Activated effector memory CD4-positive, alpha-beta T cell treated with Interleukin-2 at 50 U/mL for 16 hours (primary cell): ENCODE measurements around the gene SNF8.
A peak's percentile ranks its signal among the peaks of the same experiment; 100 is the strongest.

Source experiments
- DNase-seq: peaks from one replicate; pipeline ENCODE4 v3.0.0-alpha.2; 2020

The SNF8 gene

DNA sequence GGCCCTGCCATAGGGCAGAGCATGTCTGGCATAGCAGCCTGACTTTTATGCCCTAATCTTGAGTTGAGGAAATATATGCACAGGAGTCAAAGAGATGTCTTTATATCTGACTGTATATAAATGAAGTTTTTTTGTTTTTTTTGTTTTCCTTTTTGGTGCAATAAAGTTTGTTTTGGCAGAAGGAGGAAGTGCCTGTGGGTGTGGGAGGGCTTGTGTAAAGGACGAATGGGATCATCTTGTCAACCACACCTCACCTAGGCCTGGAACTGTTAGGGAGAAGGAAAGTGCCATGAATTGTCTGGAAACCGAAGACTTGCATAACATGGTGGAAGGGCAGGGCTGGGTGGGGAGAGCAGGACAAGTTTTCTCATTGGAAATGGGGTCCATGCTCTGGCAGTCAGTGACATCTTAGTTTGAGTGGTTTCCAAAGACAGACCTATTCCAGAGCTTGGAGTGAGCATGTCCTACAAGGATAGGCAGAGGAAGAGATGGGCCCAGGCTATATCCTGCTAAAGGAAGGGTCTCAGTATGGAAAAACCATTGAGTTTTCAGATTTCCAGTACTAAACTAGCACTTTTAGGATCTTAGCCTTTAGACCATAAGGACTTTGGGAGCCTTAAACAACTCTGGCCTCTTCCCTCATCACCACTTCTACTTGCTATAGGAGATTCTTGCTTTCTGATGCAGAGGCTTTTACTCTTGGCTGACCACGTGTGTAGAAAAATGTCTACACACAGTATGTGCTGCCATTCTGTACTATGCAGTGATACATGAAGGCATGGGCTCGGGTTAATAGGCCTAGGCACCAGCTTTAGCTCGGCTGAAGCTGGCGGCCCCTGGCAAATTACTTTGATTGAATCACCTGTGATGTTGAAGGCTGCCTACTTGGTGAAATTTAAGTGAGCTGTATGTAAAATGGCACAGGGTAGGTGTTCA, 15.5 kb downstream of the SNF8 start:
- DNase-seq: no peak

DNA sequence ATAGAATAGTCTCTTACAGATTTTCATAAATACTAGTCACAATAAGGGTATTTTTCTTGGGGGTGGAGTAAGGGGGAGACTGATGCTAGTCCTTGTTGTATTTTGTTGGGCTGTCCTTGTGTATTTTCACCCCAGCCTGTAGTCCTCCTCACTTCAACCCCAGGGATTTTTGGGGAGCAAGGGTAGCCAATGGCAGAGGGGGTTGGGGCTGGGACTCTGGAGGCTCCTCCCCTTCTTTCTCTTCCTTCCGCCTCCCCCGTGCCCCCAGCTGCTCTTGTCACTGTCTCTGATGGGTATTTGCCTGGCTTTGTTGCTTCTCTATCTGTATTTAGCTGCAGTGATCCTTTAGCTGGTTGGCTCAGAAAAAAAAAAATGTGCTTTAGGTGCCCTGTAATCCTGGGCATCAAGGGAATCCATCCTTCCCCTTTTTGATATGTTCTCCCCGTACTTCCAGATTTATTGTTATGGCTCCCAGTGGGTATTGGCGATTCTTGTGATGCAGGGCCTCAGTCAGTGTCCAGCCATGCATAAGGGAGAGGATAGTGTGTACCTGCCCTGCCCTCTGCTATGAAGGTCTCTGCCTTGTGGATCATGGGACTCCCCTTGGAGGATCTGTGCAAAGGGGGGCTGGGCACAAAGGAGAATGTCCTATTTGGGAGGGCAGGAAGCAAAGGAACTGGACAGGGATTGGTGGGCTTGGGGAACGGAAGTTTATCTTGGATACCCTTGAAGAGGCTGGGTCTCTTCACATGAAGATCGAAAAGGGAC, 16.5 kb downstream of the SNF8 start:
- no peak for DNase-seq

DNA sequence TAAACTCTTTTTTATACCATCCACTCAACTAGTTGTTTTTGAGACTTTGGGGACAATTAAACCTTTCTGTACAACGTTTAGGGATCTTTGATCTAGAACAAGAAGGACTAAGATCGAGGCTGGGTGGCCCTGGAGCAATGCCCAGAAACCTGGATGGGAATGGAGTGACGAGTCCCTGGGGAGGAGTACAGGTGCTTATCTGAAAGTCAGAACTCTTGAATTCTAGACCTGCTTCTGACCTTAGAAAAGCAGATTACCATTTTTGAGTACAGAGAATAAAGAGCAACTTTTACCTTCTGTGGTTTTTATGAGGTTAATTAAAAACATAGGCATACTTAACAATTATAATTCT, 18.7 kb downstream of the SNF8 start:
- no peak for DNase-seq

DNA sequence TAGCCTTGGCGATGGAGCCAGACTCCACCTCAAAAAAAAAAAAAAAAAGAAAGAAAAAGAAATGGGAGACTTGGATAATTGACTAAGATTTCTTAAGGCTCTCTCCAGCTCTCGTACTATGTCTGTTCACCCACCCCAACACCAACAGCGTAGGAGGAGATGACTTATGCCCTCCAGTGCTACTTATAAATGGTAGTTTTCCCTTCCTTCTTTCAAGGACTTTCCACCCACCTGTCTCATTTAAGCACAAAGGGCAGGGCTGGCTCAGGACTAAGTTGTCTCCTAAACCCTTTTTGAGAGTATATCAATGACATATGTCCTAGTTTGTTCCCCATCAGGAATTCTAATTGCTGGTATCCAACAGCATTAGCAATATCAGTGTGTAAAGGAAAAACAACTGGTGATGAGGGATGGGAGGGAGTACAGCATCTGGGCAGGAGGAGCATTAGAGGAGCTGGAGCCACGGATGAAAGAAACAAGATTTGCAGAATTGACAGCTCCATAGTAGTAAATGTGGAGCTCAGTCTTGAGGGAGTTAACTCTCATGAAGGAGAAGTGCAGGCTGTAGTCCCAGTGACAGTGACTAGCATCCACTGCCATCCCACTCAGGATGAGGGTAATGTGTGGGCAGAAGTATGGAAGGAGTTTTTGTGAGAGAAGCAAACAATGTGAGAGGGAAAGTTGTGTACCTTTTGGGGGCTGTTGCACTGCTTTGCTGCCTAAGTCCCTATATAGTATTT, 19.2 kb downstream of the SNF8 start:
- no peak for DNase-seq

DNA sequence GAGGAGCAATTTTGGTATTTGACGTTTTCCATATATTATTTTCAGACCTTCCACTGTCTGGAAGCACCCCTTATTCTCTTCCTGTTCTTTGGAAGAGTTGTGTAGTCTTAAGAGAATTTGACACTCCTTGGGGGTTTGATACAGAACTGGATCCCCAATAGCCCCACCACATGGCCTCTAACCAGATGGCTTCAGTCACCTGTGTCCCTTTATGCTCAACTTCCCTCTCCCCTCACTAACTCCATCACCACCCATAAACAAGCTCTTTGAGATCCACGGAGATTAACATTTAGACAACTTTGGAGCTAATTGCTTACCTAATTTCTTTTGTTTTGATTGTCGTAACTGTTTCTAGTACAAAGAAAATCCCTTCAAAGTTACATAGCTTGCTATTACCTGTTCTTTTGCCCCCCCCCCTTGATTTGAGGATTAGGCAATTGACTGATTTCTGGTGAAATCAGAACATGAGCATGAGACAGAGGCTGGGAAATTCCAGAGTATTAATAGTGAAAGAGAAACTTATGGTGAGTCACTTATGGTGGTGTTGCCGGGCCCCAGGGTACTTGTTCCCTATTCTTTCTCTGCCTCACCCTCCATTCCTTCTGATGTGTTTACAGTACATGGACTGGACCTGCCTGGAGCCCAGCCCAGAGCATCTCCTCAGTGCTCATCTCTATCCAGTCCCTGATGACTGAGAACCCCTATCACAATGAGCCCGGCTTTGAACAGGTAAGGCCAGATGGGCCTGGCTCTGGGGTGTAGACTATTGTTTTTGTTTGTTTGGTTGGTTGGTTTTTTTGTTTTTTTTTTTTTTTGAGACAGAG, 29.0 kb downstream of the SNF8 start:
- DNase-seq: no peak

DNA sequence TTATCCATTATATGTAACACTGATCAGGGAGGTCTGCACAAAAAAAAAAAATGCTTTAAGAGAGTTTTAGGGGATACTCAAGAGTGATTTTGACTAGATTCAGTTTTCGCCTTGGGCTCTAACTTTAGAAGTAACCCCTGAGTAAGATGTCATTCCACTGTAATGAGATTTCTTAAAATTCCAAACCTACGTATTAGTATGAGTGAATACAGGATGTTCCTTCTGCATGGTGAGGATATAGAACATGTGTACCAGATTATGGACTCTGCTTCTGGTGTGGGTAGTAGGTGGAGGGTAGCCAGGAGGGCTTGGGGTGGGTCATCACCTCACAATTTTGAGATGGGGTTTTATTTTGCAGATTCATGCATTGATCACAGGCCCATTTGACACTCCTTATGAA, 32.2 kb downstream of the SNF8 start:
- no peak for DNase-seq

DNA sequence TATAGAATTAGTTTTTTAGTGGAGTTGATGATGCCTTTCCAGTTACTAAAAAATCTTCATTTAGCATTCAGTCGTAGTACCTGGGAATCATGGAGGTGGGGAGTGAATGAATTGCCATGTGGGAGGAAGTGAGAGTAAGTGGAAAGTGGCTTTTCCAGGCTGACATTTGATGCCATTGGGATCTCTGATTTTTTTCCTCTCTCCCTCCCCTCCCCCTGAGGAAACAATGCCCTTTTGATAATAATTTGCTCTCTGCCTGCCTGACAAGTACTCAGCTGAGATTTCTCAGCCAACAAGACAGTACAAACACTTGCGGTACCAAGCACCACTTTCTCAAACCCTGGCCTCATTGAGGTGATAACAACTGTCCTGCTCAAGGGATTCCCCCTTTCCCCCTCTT, 34.3 kb downstream of the SNF8 start:
- no peak for DNase-seq

DNA sequence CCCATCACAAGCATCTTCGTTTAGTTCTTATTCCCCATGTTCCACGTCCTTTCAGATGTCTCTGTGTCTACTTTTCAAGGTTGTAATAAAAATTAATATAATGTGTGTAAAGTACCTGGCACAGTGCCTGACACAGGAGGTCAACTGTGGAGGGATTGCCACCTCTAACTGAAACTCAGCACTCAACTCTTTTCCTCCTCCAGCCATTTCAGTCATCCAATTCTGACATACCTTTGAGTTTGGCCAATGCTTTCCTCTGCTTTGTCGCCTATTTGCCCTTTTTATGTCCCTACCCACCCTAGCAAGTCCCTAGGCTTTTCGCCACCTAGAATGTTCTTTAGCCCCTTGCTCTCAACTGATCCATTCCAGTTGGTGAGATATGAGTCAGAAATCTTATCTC, 34.9 kb downstream of the SNF8 start:
- DNase-seq: no peak

DNA sequence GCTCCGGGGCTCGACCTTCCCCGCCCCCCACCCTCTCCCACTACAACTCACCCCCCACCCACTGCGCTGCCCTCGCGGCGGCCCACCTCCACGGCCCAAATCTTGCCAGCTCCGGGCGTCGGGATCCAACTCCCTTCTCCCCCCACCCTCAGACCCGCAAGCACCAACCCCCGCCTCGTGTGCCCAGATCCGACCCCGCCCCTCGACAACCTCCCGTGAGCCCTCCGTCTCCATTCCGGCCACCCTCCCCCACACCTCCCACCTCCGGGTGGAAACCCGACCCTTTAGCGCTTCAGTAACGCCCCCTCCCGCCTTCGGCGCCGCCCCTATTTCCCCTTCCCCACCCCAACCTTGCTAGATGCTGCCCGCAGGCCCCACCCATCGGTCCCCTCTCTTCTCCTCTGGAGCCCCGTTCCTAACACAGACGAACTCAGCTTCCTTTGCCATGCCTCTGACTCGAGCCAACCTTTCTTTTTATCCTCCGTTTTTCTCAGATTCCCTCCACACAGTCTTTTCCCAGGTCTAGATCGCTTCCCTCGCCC, 35.7 kb downstream of the SNF8 start:
- peak; percentile 73 for DNase-seq

DNA sequence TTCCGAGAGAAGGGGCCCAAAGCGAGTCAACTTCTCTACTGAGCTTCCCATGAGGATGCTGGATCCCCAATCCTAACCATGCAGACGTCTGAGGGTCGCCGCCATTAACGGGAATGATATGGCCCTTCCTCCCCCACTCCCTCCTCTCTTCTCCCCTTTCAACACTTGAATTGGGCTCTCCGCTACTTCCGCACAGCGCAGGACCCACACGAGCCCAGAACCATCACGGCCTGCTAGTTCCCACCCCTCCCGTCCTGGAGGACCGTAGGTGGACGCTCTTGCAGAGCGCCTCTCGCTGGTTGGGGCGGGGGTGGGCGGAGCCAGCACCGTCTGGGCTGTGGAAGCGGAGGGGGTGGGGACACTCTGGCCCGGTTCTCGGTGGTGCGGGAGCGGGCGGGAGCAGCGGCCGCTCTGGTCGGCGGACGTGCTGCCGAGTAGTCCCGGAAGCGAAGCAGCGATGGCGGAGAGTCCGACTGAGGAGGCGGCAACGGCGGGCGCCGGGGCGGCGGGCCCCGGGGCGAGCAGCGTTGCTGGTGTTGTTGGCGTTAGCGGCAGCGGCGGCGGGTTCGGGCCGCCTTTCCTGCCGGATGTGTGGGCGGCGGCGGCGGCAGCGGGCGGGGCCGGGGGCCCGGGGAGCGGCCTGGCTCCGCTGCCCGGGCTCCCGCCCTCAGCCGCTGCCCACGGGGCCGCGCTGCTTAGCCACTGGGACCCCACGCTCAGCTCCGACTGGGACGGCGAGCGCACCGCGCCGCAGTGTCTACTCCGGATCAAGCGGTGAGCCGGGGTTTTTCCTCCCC, 36.4 kb downstream of the SNF8 start, which contains the start of gene UBE2Z:
UBE2Z (plus strand) TSS at position 361 of the 797 bp plus-strand sequence; CDS start at position 458, 97 bp downstream.
- peak; percentile 89 for DNase-seq

DNA sequence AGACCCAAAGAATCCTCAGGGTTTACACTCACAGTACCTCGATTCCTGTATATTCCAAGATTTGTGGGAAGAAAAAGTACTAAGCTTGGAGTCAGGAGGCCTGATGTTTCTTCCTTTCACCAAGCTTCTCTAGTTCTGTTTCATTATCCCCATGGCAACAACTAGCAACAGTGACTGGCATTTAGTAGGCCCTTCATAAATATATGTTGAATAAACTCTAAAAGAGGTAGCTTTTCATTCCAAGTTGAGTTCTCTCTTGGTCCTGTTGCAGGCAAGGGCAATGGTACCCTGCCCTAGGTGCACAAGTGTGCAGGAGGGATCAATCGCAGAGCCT, 37.0 kb downstream of the SNF8 start:
- DNase-seq: no peak

DNA sequence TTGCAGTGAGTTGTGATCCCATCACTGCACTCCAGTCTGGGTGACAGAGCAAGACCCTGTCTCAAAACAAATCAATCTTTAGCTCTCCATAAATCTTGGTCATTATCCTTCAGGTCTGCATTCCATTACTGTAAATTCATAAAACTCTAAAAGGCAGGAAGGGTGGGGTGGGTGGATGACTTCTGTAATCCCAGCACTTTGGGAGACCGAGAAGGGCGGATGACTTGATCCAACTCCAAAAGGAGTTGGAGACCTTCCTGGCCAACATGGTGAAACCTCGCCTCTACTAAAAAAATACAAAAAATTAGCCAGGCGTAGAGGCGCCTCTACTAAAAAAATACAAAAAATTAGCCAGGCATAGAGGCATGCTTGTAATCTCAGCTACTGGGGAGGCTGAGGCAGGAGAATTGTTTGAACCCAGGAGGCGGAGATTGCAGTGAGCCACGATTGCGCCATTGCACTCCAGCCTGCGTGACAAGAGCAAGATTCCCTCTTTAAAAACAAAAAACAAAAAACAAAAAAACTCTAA, 38.6 kb downstream of the SNF8 start:
- DNase-seq: no peak

DNA sequence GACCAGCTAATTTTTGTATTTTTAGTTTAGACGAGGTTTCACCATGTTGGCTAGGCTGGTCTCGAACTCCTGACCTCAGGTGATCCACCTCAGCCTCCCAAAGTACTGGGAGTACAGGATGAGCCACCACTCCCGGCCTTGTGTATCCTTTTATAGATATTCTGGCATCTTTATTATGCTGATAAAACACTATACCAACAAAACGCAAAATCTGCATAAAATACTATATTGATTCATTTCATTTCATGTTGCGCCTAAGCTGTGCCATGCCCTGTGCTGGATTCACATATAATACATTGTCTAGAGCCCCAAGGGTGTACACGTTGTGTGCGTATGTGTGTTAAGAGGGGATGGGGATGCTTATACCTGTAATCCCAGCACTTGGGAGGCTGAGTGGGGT, 40.2 kb downstream of the SNF8 start:
- no peak for DNase-seq

DNA sequence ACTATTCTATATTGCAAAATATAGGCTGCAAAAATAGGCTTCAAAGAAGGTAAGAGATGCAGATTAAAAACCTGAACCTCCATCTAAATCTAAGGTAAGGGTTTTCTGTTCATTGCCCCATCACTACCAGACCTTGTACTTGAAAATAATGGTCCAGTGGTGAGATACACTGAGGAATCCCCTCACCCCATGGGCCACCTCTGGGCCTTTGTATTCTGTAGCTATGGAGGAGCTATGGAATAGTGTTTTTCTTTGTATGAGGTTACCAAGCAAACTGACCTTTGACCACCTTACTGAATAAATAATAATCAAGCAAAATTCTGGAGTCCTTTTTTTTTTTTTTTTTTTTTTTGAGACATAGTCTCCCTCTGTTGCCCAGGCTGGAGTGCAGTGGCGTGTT, 41.2 kb downstream of the SNF8 start:
- no peak for DNase-seq

DNA sequence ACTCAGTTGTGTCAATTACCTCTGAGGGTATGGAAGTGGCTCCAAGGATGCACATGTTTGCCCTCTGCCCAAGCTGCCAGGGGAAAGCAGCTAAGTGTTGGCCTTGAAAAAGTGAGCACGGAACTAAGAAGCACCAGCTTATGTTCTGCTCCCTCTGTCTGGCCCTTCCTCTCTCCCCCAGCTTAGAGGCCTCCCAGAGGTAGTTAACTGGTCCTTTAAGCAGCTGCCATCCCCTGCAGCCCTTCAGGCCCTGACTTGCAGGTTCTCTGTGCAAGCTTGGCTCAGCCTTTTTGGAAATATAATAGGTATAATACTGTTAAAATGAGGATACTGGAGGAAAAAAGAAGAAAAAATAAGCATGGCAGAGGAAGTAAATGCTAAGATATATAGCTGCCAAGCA, 43.4 kb downstream of the SNF8 start:
- DNase-seq: no peak

DNA sequence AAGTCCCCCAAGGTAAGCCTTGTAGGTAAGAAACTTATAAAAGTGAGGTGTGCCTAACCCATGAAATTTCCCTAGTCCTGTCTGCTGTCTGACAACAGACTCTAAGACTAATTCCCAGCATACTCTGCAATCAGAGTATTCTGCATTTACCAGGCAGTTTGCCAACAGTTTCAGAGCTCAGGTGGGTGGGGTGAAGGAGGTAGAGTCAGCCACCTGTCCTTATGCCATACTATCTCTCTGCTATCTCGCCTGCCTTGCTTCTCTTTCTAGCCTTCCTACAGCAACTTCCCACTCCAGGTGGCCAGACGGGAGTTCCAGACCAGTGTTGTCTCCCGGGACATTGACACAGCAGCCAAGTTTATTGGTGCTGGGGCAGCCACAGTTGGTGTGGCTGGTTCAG, 49.8 kb downstream of the SNF8 start:
- DNase-seq: no peak

DNA sequence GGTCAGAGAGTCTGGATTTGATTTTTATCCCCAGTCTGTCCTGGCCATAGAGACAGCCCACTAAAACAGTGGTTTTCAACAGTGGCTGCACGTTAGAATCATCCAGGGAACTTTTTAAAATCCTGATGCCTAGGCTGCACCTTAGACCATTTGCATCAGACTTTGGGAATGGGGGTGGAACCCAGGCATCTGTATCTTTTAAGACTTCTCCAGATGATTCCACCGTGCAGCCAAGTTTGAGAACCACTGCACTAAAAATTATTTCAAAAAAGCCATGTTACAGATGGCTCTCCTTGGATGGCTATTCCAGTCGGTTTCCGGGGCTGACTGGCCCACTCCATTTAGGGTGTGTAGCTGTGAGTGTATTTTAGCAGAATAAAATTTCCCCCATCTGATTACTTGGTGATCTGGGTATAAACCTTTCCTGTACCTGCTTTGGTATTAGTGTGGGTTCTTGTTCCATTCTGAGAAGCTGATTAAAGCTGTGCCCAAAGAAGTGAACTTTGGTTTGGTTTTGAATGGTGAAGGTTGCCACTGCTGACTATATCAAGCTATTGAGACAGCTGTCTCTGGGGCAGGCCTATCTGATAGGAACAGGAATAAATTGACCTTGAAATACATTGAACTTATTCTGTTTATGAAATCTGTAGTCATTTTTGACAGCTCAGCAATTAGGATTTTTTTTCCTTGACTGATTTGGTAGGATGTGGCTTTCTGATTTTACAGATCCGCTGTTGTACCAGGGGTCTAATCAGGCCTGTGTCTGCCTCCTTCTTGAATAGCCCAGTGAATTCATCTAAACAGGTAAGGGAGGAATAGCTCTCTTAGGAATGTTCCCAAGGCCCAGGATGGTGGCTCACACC, 50.8 kb downstream of the SNF8 start:
- no peak for DNase-seq

DNA sequence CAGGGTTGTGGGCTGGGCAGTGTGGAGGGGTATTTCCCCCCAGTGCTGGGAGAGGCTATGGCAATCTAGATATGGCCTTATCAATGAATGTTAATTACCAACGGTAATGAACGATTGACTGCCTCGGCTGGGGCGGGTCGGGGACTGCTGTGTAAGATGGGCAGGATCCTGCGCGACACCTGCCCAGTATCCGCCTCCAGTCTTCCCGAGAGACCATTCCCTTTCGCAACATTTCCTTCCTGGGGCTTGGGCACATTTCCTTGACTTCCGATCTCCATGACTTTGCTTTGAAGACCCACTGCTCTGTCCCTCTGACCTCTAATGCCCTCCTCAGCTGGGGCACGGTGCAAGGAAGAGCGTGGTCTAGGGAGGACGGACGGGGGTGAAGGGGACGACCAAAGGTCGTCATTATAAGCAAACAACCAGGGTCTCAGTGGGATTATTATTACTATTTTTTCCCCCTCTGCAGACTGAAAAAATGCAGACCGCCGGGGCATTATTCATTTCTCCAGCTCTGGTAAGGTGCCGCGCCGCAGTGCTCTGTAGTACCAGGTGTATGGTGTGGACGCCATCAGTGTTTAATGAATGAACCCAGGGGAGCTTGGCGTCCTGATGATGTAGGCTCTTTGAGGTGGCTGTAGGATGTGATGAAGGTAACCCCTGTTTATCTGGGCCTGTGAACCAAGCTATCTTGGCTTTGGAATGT, 51.5 kb downstream of the SNF8 start:
- DNase-seq: no peak

DNA sequence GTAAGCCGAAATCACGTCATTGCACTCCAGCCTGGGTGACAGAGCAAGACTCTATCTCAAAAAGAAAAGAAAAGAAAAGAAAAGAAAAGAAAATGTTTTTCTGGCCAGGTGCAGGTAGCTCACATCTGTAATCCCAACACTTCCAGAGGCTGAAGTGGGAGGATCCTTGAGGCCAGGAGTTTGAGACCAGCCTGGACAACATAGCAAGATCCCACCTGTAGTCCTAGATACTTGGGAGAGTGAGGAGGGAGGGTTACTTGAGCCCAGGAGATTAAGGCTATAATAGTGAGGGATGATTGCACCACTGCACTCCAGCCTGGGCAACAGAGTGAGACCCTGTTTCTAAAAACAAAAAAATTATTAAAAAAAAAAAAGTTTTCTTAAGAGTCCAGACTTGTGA, 54.6 kb downstream of the SNF8 start:
- no peak for DNase-seq

DNA sequence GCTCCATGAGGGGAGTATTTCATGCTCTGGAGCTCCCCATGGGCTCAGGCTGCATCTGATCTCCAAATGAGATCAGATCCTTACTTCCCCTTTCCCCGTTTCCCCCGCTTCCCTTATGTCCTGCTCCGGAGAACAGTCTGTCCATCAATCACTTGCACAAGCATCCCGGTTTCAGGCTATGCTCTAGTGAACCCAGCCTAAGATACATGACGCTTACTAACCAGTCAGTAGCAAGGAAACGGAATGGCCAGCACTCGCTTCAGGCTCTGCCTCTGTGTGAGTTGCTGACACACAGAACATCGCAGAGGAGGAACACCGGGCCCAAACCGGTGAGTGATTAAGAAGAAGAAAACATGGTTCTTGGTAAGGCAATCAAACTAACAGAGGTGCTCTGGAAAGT, 61.5 kb downstream of the SNF8 start:
- no peak for DNase-seq
